ENCODE data around the gene ZFAND3. TPM values are rescaled to one million over a fixed set of nuclear protein-coding genes. Genes with fewer than 3 reads are reported as not detected.

Gene ZFAND3
- total and polyA plus RNA-seq, 7 donors = 48.5 to 166 (median 141) TPM

GRCh38 chr6:38131527-38131965 lies 312.0 kb downstream of the ZFAND3 start:
- H3K9me3 ChIP-seq = no peaks in the 10 kb centered on the region
- DNase-seq = no peak
- H3K36me3 ChIP-seq (ENCODE audit: insufficient read depth in 1 of 2, low read depth in 1 of 2) = no peaks in the 10 kb centered on the region
- no peak overlapping the region for H3K27ac ChIP-seq
- no peak for TF ChIP-seq CTCF (IDR thresholded peaks at IDR 0.05)
- intact Hi-C loops (cut with DNase I) = no loop called here
- peaks cover 5% of the 10 kb centered on the region for H3K4me1 ChIP-seq
- peak; percentile 27 to 66 (median 47) for ATAC-seq
- no peak overlapping the region for H3K4me3 ChIP-seq
- no peaks in the 10 kb centered on the region for H3K27me3 ChIP-seq (ENCODE audit: insufficient read depth in 3 of 3, low read length in 2 of 3)

GRCh38 chr6:38133932-38134703 lies 314.6 kb downstream of the ZFAND3 start:
- Histone ChIP-seq H3K4me1 (peaks cover 5% of the 10 kb centered on the region), H3K9me3 (no peaks in the 10 kb centered on the region), H3K36me3 (ENCODE audit: insufficient read depth in 1 of 2, low read depth in 1 of 2) (peaks cover 0 to 3% of the 10 kb centered on the region in 2 donors), H3K4me3 (no peak overlapping the region), H3K27me3 (ENCODE audit: insufficient read depth in 3 of 3, low read length in 2 of 3) (no peaks in the 10 kb centered on the region), H3K27ac (no peak overlapping the region)
- intact Hi-C loops (cut with DNase I) = no loop called here
- peak in 2 of 4 donors; percentile 39 for ATAC-seq
- DNase-seq = no peak
- WGBS, 3 donors = 69 to 92% (median 79%) methylated on average over 7 of the region's 7 CpGs
- no peak for TF ChIP-seq CTCF (IDR thresholded peaks at IDR 0.05)

- no peak for TF ChIP-seq CTCF (IDR thresholded peaks at IDR 0.05)
- peaks cover 0 to 5% of the 10 kb centered on the region in 2 donors for H3K36me3 ChIP-seq (ENCODE audit: insufficient read depth in 1 of 2, low read depth in 1 of 2)
- no peaks in the 10 kb centered on the region for H3K9me3 ChIP-seq
- ATAC-seq (no peak), DNase-seq (no peak)
- H3K4me1 ChIP-seq = peaks cover 5% of the 10 kb centered on the region
- H3K27me3 ChIP-seq (ENCODE audit: insufficient read depth in 3 of 3, low read length in 2 of 3) = no peaks in the 10 kb centered on the region
- intact Hi-C loops (cut with DNase I) = no loop called here
- no peak overlapping the region for H3K4me3 ChIP-seq
- WGBS, 3 donors = 33 to 62% (median 41%) methylated on average over 4 of the region's 4 CpGs
- no peak overlapping the region for H3K27ac ChIP-seq
Measured at GRCh38 chr6:38134704-38135088, 315.2 kb downstream of the ZFAND3 start.

- no peak for TF ChIP-seq CTCF (IDR thresholded peaks at IDR 0.05)
- DNase-seq = no peak
- WGBS, 3 donors = 76 to 82% (median 77%) methylated on average over 4 of the region's 4 CpGs
- Histone ChIP-seq H3K27ac (no peak overlapping the region), H3K4me1 (peaks cover 5% of the 10 kb centered on the region), H3K27me3 (ENCODE audit: insufficient read depth in 3 of 3, low read length in 2 of 3) (no peaks in the 10 kb centered on the region), H3K9me3 (no peaks in the 10 kb centered on the region), H3K4me3 (no peak overlapping the region), H3K36me3 (ENCODE audit: insufficient read depth in 1 of 2, low read depth in 1 of 2) (peaks cover 0 to 5% of the 10 kb centered on the region in 2 donors)
- intact Hi-C loops (cut with DNase I) = no loop called here
- ATAC-seq = no peak
Measured at GRCh38 chr6:38136547-38136946, 317.0 kb downstream of the ZFAND3 start.
